Testis (tissue), 3 donors: ENCODE results near the gene SAE1. TPM values are rescaled to one million over a fixed set of nuclear protein-coding genes. Genes with fewer than 3 reads are reported as not detected.

Source experiments
- DNase-seq: peaks from one replicate; pipeline ENCODE4 v3.0.0-alpha.2; 2019
- H3K27ac ChIP-seq, 2 donors: fragments of 200-600 bp; sonication (generic); one replicate each; pipeline ENCODE4 v1.5.1; 2019
- H3K27me3 ChIP-seq: fragments of 200-600 bp; sonication (generic); one replicate; pipeline ENCODE4 v1.5.1; 2019
- H3K36me3 ChIP-seq: fragments of 200-600 bp; sonication (generic); one replicate; pipeline ENCODE4 v1.5.1; 2017; ENCODE audit warnings: low read depth; ENCODE audit errors: missing control alignments
- H3K4me1 ChIP-seq: fragments of 200-600 bp; sonication (generic); one replicate; pipeline ENCODE4 v1.5.1; 2019
- H3K4me3 ChIP-seq, 2 donors: fragments of 200-600 bp; sonication (generic); one replicate each; pipeline ENCODE4 v1.5.1; 2017 to 2019
- H3K9me3 ChIP-seq: fragments of 200-600 bp; sonication (generic); one replicate; pipeline ENCODE4 v1.5.1; 2017
- POLR2A ChIP-seq: fragments of 450-650 bp; IDR thresholded peaks from one replicate; pipeline ENCODE4 v1.6.1; 2017; ENCODE audit warnings: antibody characterized with exemption, mild to moderate bottlenecking, moderate library complexity
- WGBS, 2 donors: methylation state at CpG; one replicate each; pipeline ENCODE4 v1.1.5; 2018; 5-methylcytosine and 5-hydroxymethylcytosine counted together
- intact Hi-C: fragments of 100-400 bp; cut with DNase I; formaldehyde crosslinking; loops from one replicate; pipeline ENCODE4 v1.15.1; 2023; ENCODE audit warnings: low total_unique reads
- microRNA counts, 2 donors: library from miRNA; unstranded; fragments of <30 nt; microRNA quantifications; one replicate each; lab custom pipeline; 2016
- microRNA-seq, 2 donors: library from miRNA; unstranded; fragments of <30 nt; microRNA quantifications; one replicate each; pipeline ENCODE4, GENCODE V29; 2016; ENCODE audit warnings: borderline number of aligned reads in 2 of 2, borderline replicate concordance in 1 of 2
- polyA plus RNA-seq: library from polyadenylated mRNA; stranded (reverse); fragments of 350-450 nt; fragmentation: Illumina TruSeq; extraction: RNeasy Lipid Tissue Mini Kit (QIAGEN cat#74804); gene quantifications from one replicate; pipeline ENCODE4 v1.2.3, GENCODE V29; 2014; ENCODE audit warnings: low read depth, low replicate concordance; ENCODE audit not compliant: insufficient read depth
- small RNA-seq, 2 donors: library from RNA; depleted of rRNA; stranded (forward); fragments of <200 nt; gene quantifications; one replicate each; pipeline ENCODE3, GENCODE V24; 2016
- total RNA-seq, 2 donors: library from RNA; depleted of rRNA; stranded (reverse); fragments of >200 nt; gene quantifications; one replicate each; pipeline ENCODE4 v1.2.3, GENCODE V29; 2016
- TF ChIP-seq, protein P1 (sequence below), 3 experiments: fragments of 450-650 bp in 2 of 3; fragments of 200-600 bp in 1 of 3; sonication (generic) in 1 of 3; IDR thresholded peaks; one replicate each; pipeline ENCODE4 v1.5.1; 2016 to 2019; ENCODE audit warnings: antibody characterized with exemption in 3 of 3, mild to moderate bottlenecking in 2 of 3, moderate library complexity in 1 of 3

Gene SAE1
- total and polyA plus RNA-seq, 3 donors from 2014 or later, result 105 to 185 (median 124) TPM

DNA sequence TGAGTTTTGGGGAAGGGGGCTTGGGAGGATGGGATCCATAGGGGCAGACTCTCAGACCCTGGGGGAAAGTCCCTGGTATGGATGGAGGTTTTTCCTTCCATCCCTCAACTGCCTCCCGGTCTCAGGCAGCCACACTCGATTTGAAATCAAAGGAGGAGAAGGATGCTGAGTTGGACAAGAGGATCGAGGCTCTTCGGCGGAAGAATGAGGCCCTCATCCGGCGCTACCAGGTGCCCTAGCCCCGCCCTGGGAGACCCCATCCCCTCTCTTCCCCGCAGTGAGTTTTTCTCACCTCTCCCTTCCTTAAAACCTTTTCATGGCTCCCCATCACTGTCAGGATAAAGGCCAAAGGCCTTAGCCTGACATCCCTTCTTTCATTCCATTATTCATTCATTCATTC lies 127.8 kb downstream of the SAE1 start:
- no peak for DNase-seq
- no peak overlapping the region for H3K4me3 ChIP-seq
- intact Hi-C loops, result no loop called here

DNA sequence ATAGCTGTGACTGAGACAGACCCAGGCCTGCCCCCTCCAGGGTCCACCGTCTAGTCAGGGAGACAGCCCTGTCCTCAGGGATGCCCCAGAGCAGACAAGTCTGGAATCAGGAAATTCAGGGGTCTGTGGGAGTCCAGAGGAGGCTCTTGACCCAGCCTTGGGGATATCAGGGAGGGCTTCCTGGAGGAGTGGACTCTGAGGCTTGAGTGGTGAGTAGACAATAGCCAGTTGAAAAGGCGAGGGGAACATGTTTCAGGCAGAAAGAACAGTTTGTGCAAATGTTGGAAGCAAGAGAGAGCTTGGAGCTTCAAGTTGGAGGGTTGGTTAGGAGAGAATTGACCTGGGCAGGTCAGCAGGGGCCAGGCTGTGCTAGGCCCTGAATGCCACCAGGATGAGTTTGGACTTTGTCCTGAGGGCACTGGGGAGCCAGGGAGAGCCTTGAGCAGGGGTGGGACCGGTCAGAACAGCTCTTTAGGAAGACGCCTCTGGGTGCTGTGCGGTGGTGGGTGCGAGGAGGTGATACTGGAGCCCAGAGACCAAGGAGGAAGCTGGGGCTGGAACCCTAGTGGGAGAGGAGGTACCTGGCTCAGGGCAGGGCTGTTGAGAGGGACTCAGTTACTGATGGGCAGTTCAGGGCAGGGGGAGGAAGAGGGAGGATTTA lies 128.4 kb downstream of the SAE1 start:
- H3K27me3 ChIP-seq, result no peaks in the 10 kb centered on the region
- intact Hi-C loops, result no loop called here
- no peaks in the 10 kb centered on the region for H3K36me3 ChIP-seq
- peak overlapping the region in 1 of 2 donors; percentile 97 for H3K27ac ChIP-seq
- no peak overlapping the region for H3K4me3 ChIP-seq
- DNase-seq, result no peak
- no peak for TF ChIP-seq POLR2A
- TF ChIP-seq, protein P1, sequence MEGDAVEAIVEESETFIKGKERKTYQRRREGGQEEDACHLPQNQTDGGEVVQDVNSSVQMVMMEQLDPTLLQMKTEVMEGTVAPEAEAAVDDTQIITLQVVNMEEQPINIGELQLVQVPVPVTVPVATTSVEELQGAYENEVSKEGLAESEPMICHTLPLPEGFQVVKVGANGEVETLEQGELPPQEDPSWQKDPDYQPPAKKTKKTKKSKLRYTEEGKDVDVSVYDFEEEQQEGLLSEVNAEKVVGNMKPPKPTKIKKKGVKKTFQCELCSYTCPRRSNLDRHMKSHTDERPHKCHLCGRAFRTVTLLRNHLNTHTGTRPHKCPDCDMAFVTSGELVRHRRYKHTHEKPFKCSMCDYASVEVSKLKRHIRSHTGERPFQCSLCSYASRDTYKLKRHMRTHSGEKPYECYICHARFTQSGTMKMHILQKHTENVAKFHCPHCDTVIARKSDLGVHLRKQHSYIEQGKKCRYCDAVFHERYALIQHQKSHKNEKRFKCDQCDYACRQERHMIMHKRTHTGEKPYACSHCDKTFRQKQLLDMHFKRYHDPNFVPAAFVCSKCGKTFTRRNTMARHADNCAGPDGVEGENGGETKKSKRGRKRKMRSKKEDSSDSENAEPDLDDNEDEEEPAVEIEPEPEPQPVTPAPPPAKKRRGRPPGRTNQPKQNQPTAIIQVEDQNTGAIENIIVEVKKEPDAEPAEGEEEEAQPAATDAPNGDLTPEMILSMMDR (IDR thresholded peaks at IDR 0.05), result no peak
- no peaks in the 10 kb centered on the region for H3K9me3 ChIP-seq
- peaks cover 17% of the 10 kb centered on the region for H3K4me1 ChIP-seq
- 74 to 91% methylated on average over 5 to 6 of the region's 6 CpGs for WGBS, 2 donors

More for the DNA sequence above, 127.8 kb downstream of the SAE1 start:
- peaks cover 17% of the 10 kb centered on the region for H3K4me1 ChIP-seq
- WGBS, 2 donors, result 54 to 83% methylated on average over 9 of the region's 9 CpGs
- no peak for TF ChIP-seq POLR2A
- TF ChIP-seq, protein P1 (IDR thresholded peaks at IDR 0.05), result no peak
- peak overlapping the region; percentile 87 to 97 for H3K27ac ChIP-seq
- H3K36me3 ChIP-seq, result no peaks in the 10 kb centered on the region
- H3K9me3 ChIP-seq, result no peaks in the 10 kb centered on the region
- no peaks in the 10 kb centered on the region for H3K27me3 ChIP-seq

MicroRNAs within 50 kb of the gene (microRNA counts, 767-probe panel; counts per million panel counts)
- 0 to 152 counts per million in 2 donors for microRNA hsa-miR-3190-5p (lab: Ali Mortazavi, UCI)

Small RNAs within 50 kb of the gene (microRNA-seq; reads per million reads assigned to microRNA genes)
- gene MIR3190 (0 reads per million in 2 donors), gene MIR3191 (0 reads per million in 2 donors)

Small RNAs within 50 kb of the gene (small RNA-seq; reads per million reads assigned to genes)
- gene MIR3190, result 0 reads per million in 2 donors

Other genes starting within 250 kb of the SAE1 start
- gene NPAS1, start 111.0 kb upstream of the SAE1 start, total RNA-seq, result 1 to 10 TPM; 1.1 to 2.5 TPM
- gene NPAS1, start 111.0 kb upstream of the SAE1 start, polyA plus RNA-seq, result 1.1 TPM
- 10 to 100 TPM; 28.1 to 28.7 TPM for gene TMEM160, start 82.2 kb upstream of the SAE1 start, total RNA-seq
- 7.1 TPM for gene TMEM160, start 82.2 kb upstream of the SAE1 start, polyA plus RNA-seq
- 10 to 100 TPM; 45.2 to 47.3 TPM for gene ZC3H4, start 17.1 kb upstream of the SAE1 start, total RNA-seq
- gene ZC3H4, start 17.1 kb upstream of the SAE1 start, polyA plus RNA-seq, result 25.4 TPM
- 10 to 100 TPM; 10.0 to 10.2 TPM for gene BBC3, start 100.4 kb downstream of the SAE1 start, total RNA-seq
- gene BBC3, start 100.4 kb downstream of the SAE1 start, polyA plus RNA-seq, result 3.3 TPM
- gene CCDC9, start 125.7 kb downstream of the SAE1 start, total RNA-seq, result 10 to 100 TPM; 61.0 to 65.0 TPM
- 50.9 TPM for gene CCDC9, start 125.7 kb downstream of the SAE1 start, polyA plus RNA-seq
- 10 to 100 TPM; 20.8 to 29.5 TPM for gene INAFM1, start 144.1 kb downstream of the SAE1 start, total RNA-seq
- 9.0 TPM for gene INAFM1, start 144.1 kb downstream of the SAE1 start, polyA plus RNA-seq
- gene C5AR1, start 179.0 kb downstream of the SAE1 start, total RNA-seq, result 1 to 10 TPM; 3.9 to 6.1 TPM
- 3.5 TPM for gene C5AR1, start 179.0 kb downstream of the SAE1 start, polyA plus RNA-seq
- 1 to 10 TPM; 2.7 to 3.9 TPM for gene C5AR2, start 201.3 kb downstream of the SAE1 start, total RNA-seq
- gene C5AR2, start 201.3 kb downstream of the SAE1 start, polyA plus RNA-seq, result 2.8 TPM
- gene DHX34, start 218.5 kb downstream of the SAE1 start, total RNA-seq, result 100 to 1,000 TPM in 1 of 2 donors, 10 to 100 TPM in 1; 67.5 to 102 TPM
- 55.1 TPM for gene DHX34, start 218.5 kb downstream of the SAE1 start, polyA plus RNA-seq